GM20000 (cell line): Measurements from ENCODE around the gene NPR3.

Source experiments
- DNase-seq: peaks from one replicate; pipeline ENCODE4 v3.0.0; 2012; ENCODE audit warnings: low spot score
- CTCF ChIP-seq: IDR thresholded peaks from 2 replicates; pipeline ENCODE4 v1.5.1; 2012; ENCODE audit warnings: mild to moderate bottlenecking, control low read depth; ENCODE audit errors: extremely low read depth, missing control alignments

Gene NPR3

DNA sequence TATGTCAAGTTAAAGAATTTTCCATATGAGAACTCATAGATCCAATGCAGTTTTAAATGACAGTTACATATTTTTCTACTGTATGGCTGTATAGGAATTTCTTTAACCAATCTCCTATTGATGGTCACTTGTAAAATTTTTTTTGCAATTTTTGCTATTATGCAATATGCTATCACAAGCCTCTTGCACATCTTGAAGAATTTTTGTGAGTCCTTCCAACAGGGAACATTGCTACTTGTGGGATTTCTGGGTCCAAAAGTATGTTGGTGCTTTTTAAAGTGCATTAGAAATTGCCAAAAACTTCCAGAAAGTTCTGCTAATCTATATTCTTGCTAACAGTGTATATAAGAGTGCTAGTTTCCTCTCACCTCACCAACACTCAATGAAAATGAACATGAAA, 65.1 kb downstream of the NPR3 start:
- DNase-seq: no peak
- no peak for TF ChIP-seq CTCF

DNA sequence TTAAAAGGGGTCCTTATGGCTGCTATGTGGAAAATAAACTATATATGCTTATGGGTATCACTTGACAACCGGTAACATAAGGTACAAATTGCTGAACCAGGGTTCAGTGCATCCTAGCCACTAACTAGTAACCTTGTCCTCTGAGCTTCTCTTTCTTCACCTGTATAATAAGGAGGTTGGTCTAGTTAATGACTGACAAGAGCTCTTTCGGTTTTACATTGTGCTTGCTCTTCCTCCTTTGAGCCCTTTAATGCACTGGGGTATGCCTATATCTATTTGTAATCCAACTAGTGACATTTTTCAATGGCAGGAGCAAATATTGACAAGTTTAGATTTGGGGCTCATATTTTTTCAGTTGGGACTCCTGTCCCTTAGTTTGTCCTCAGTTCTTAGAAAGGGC, 66.1 kb downstream of the NPR3 start:
- TF ChIP-seq CTCF: no peak
- DNase-seq: no peak

- DNase-seq: no peak
- no peak for TF ChIP-seq CTCF
Observed at GRCh38 chr5:32777733-32778132, 66.6 kb downstream of the NPR3 start.

- no peak for TF ChIP-seq CTCF
- DNase-seq: no peak
Observed at GRCh38 chr5:32778403-32778802, 67.3 kb downstream of the NPR3 start.

DNA sequence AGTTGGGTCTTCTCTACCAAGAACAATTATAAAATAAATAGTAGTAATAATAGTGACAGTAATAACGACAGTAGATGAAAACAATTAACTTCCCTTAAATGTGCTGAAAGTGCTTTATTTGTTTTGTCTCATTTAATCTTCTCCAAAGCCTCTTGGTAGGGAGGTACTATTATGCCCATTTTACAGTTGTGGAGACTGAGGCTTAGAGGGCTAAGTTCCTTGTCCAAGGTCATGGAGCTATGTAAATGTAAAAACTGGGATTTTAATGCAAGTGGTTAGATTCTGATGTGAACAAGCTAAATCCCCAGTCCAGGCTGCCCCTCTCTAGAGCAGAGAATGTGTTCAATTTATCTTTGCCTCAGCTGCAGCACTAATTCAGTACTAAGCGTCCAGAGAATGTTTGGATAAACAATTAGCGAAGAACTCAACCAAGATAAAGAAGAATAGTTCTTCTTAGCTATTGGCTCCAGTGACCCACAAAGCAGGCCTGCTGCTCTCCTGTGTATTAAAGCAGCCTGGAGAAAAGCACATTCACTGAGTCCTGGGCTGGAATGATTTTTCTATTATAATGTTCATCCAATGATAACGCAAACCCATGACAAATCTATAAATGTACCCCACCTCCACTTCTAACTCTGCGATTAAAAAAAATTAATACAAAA, 68.8 kb downstream of the NPR3 start:
- no peak for TF ChIP-seq CTCF
- DNase-seq: no peak

GRCh38 chr5:32780508-32780919, 69.4 kb downstream of the NPR3 start:
- DNase-seq: no peak
- no peak for TF ChIP-seq CTCF

GRCh38 chr5:32783661-32784060, 72.5 kb downstream of the NPR3 start:
- DNase-seq: no peak
- TF ChIP-seq CTCF: no peak
